GM21528 (cell line): Measurements from ENCODE around the gene ZWILCH.

Source experiments
- ATAC-seq: cut with Tn5 transposase; IDR thresholded peaks from one replicate; pipeline ENCODE4 v1.9.1; 2021; ENCODE audit warnings: mild to moderate bottlenecking, moderate library complexity; ENCODE audit not compliant: unreplicated experiment, low FRiP score

ZWILCH gene

GRCh38 chr15:66598095-66598815 lies 93.1 kb downstream of the ZWILCH start:
- no peak for ATAC-seq
